Transverse colon (tissue), 4 donors: ENCODE measurements around the gene CD6. TPM values are rescaled to one million over a fixed set of nuclear protein-coding genes. Genes with fewer than 3 reads are reported as not detected.

ENCODE experiments used
- DNase-seq: peaks from one replicate; pipeline ENCODE4 v3.0.0-alpha.2; 2019
- H3K27ac ChIP-seq, 4 donors: fragments of 200-600 bp; sonication (generic); 2 replicates each; pipeline ENCODE4 v1.5.1; 2016 to 2018; ENCODE audit warnings: inconsistent platforms in 4 of 4
- H3K27me3 ChIP-seq: fragments of 200-600 bp; sonication (generic); 2 replicates; pipeline ENCODE4 v1.5.1; 2017; ENCODE audit warnings: inconsistent platforms
- H3K36me3 ChIP-seq, 4 donors: fragments of 200-600 bp; sonication (generic); 2 replicates each; pipeline ENCODE4 v1.5.1; 2017 to 2019; ENCODE audit warnings: inconsistent platforms in 4 of 4
- H3K4me1 ChIP-seq, 4 donors: fragments of 200-600 bp; sonication (generic); 2 replicates each; pipeline ENCODE4 v1.5.1; 2017 to 2020; ENCODE audit warnings: inconsistent platforms in 4 of 4
- H3K4me3 ChIP-seq, 4 donors: fragments of 200-600 bp; sonication (generic); 1 replicate in 1 of 4; 2 replicates in 3 of 4; pipeline versions ENCODE4 v1.5.1 to v1.6.1; 2017 to 2019; ENCODE audit warnings: inconsistent platforms in 4 of 4
- H3K9me3 ChIP-seq, 2 donors: fragments of 200-600 bp; sonication (generic); 2 replicates each; pipeline ENCODE4 v1.5.1; 2017 to 2019; ENCODE audit warnings: inconsistent platforms in 2 of 2
- EP300 ChIP-seq: sonication (generic); formaldehyde crosslinking; IDR thresholded peaks from one replicate; pipeline ENCODE4 v1.6.1; 2017; ENCODE audit warnings: antibody characterized with exemption, low read depth
- POLR2A ChIP-seq: fragments of 450-650 bp; IDR thresholded peaks from one replicate; pipeline ENCODE4 v1.6.1; 2016; ENCODE audit warnings: antibody characterized with exemption, mild to moderate bottlenecking, moderate library complexity
- POLR2AphosphoS5 ChIP-seq, 3 donors: sonication (generic); formaldehyde crosslinking; IDR thresholded peaks; one replicate each; pipeline ENCODE4 v1.6.1; 2016; ENCODE audit warnings: antibody characterized with exemption in 3 of 3
- WGBS, 2 donors: methylation state at CpG; one replicate each; pipeline ENCODE4 v1.1.5; 2018; ENCODE audit warnings: low coverage in 1 of 2; 5-methylcytosine and 5-hydroxymethylcytosine counted together
- in situ Hi-C, 4 donors: fragments of 200-750 bp; cut with MboI; loops; one replicate each; pipeline versions ENCODE4 v1.15.0 to v1.15.1; 2017; ENCODE audit warnings: low sequenced_read_pairs in 3 of 4, low pct_ligation_motif_present in 1 of 4, low pct_unique_long_range_greater_than_20kb in 1 of 4
- intact Hi-C: fragments of 100-400 bp; cut with DNase I; formaldehyde crosslinking; loops from one replicate; pipeline ENCODE4 v1.15.1; 2023; ENCODE audit warnings: low total_unique reads
- total RNA-seq, 4 donors: library from RNA; depleted of rRNA; stranded (reverse); fragments of >200 nt; gene quantifications; one replicate each; pipeline ENCODE4 v1.1.0, GENCODE V29; 2016
- TF ChIP-seq, protein P1 (sequence below), 5 experiments: fragments of 200-600 bp in 3 of 5; fragments of 450-650 bp in 2 of 5; sonication (generic) in 3 of 5; IDR thresholded peaks; 1 replicate in 2 of 5; 2 replicates in 3 of 5; pipeline ENCODE4 v1.5.1; 2016 to 2017; ENCODE audit warnings: antibody characterized with exemption in 5 of 5, inconsistent platforms in 3 of 5, mild to moderate bottlenecking in 2 of 5, moderate library complexity in 1 of 5

The CD6 gene
- total RNA-seq, 4 donors from 2014 or later: 1.9 to 4.3 (median 3.0) TPM; not detected in 1

DNA sequence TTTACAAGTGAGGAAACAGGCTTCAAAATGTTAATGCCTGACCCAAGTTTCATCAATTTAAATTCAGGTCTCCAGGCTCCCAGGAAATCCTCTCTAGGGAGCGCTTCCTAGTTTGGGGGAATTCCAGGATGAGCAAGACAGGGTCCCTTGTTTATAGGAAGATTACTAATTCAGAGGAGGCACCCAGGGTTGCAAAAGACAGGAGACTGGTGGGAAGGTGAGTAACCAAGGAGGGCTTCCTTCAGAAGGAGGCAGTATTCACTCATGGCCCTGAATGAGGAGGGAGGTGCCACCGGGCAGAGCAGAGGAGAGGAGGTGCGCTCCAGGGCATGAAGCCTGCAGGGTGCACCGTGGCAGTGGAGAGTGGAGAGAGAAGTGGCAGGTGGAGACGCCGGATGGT lies 45.6 kb upstream of the CD6 start:
- no peak overlapping the region for H3K4me3 ChIP-seq
- intact Hi-C loops: no loop called here
- DNase-seq: no peak
- H3K9me3 ChIP-seq: no peaks in the 10 kb centered on the region
- no peak overlapping the region for H3K27ac ChIP-seq
- TF ChIP-seq POLR2AphosphoS5 (IDR thresholded peaks at IDR 0.05) (no peak), POLR2A (no peak), EP300 (no peak)
- TF ChIP-seq, protein P1, sequence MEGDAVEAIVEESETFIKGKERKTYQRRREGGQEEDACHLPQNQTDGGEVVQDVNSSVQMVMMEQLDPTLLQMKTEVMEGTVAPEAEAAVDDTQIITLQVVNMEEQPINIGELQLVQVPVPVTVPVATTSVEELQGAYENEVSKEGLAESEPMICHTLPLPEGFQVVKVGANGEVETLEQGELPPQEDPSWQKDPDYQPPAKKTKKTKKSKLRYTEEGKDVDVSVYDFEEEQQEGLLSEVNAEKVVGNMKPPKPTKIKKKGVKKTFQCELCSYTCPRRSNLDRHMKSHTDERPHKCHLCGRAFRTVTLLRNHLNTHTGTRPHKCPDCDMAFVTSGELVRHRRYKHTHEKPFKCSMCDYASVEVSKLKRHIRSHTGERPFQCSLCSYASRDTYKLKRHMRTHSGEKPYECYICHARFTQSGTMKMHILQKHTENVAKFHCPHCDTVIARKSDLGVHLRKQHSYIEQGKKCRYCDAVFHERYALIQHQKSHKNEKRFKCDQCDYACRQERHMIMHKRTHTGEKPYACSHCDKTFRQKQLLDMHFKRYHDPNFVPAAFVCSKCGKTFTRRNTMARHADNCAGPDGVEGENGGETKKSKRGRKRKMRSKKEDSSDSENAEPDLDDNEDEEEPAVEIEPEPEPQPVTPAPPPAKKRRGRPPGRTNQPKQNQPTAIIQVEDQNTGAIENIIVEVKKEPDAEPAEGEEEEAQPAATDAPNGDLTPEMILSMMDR (IDR thresholded peaks at IDR 0.05): no peak
- peaks cover 26% of the 10 kb centered on the region for H3K27me3 ChIP-seq
- in situ Hi-C loops: no loop called here
- peaks cover 14 to 19% (median 18%) of the 10 kb centered on the region in 4 donors for H3K4me1 ChIP-seq
- 77 to 80% methylated on average over 1 to 6 of the region's 6 CpGs for WGBS, 2 donors
- peaks cover 0 to 17% (median 8%) of the 10 kb centered on the region in 4 donors for H3K36me3 ChIP-seq

DNA sequence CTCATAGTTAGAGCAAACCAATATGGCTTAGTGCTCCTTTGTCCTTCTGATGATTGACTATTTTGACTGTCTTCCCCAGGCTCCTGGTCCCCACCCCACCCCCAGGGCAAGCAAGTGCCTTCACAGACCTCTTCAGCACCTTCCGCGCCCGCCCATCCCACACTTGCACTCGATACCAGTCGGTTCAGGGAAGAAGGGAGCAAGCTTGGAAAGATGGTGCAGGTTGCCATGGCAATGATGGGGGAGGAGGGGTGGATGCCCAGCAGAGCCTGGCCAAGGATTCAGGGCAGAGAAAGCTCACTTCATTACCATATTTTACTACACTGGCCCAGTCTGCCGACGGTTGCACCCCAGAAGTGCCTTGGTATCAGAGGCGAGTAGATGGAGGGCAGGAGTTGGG lies 45.0 kb upstream of the CD6 start:
- TF ChIP-seq EP300 (no peak), POLR2AphosphoS5 (IDR thresholded peaks at IDR 0.05) (no peak), POLR2A (no peak)
- TF ChIP-seq, protein P1 (IDR thresholded peaks at IDR 0.05): no peak
- peaks cover 26% of the 10 kb centered on the region for H3K27me3 ChIP-seq
- H3K9me3 ChIP-seq: no peaks in the 10 kb centered on the region
- H3K27ac ChIP-seq: no peak overlapping the region
- no peak overlapping the region for H3K4me3 ChIP-seq
- peaks cover 14 to 19% (median 18%) of the 10 kb centered on the region in 4 donors for H3K4me1 ChIP-seq
- in situ Hi-C loops: no loop called here
- peaks cover 0 to 10% (median 5%) of the 10 kb centered on the region in 4 donors for H3K36me3 ChIP-seq
- WGBS, 2 donors: 90 to 96% methylated on average over 2 to 8 of the region's 8 CpGs
- intact Hi-C loops: no loop called here
- DNase-seq: no peak

DNA sequence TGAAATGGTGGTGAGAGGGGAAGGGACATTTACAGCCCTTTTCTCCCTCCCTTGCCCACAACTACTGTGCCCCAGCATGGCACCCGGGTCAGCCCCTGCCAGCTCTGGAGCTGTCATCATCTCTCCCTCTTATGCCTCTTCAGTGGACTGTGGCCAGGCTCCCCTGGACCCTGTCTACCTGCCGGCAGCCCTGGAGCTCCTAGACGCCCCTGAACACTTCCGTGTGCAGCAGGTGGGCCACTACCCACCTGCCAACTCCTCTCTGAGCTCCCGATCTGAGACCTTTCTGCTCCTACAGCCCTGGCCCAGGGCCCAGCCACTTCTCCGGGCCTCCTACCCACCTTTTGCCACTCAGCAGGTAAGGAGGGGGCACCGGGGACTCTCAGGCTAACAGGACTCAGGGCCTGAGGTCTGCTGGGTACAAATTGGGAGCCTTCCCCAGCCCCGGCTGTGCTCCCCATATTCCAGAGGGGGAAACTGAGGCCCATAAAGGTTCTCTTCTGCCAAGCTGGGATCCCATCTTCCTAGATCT lies 44.4 kb upstream of the CD6 start:
- H3K9me3 ChIP-seq: no peaks in the 10 kb centered on the region
- WGBS, 2 donors: 91% methylated on average over 8 of the region's 8 CpGs; no CpG with 5 or more reads in 1 of the 2 donors
- in situ Hi-C loops: no loop called here
- peaks cover 26% of the 10 kb centered on the region for H3K27me3 ChIP-seq
- no peak overlapping the region for H3K4me3 ChIP-seq
- no peak for DNase-seq
- TF ChIP-seq POLR2A: no peak
- no peak for TF ChIP-seq EP300
- TF ChIP-seq, protein P1 (IDR thresholded peaks at IDR 0.05): no peak
- no peak for TF ChIP-seq POLR2AphosphoS5 (IDR thresholded peaks at IDR 0.05)
- peaks cover 0 to 5% (median 1%) of the 10 kb centered on the region in 4 donors for H3K36me3 ChIP-seq
- no peak overlapping the region for H3K27ac ChIP-seq
- intact Hi-C loops: no loop called here
- peaks cover 14 to 19% (median 18%) of the 10 kb centered on the region in 4 donors for H3K4me1 ChIP-seq

DNA sequence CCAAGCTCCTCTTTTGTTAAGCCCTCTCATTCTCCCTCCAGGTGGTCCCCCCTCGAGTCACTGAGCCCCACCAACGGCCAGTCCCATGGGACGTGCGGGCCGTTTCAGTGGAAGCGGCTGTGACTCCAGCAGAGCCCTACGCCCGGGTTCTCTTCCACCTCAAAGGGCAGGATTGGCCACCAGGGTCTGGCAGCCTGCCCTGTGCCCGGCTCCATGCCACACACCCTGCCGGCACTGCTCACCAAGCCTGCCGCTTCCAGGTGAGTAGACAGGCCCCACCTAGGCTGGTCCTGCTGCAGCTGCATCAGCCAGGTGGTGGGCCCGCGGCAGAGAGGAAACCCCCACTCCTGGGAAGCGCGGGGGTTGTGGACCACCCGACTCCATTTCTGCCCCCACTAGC lies 43.9 kb upstream of the CD6 start:
- in situ Hi-C loops: no loop called here
- TF ChIP-seq POLR2A (no peak), POLR2AphosphoS5 (IDR thresholded peaks at IDR 0.05) (no peak), EP300 (no peak)
- TF ChIP-seq, protein P1 (IDR thresholded peaks at IDR 0.05): no peak
- Histone ChIP-seq H3K27me3 (peaks cover 26% of the 10 kb centered on the region), H3K27ac (no peak overlapping the region), H3K4me1 (peaks cover 14 to 19% (median 18%) of the 10 kb centered on the region in 4 donors), H3K36me3 (peaks cover 0 to under 1% (median 0%) of the 10 kb centered on the region in 4 donors), H3K4me3 (no peak overlapping the region), H3K9me3 (no peaks in the 10 kb centered on the region)
- no peak for DNase-seq
- intact Hi-C loops: no loop called here
- WGBS, 2 donors: 60 to 76% methylated on average over 2 to 14 of the region's 16 CpGs
